ENCODE data around the gene IGSF23.
A peak's percentile ranks its signal among the peaks of the same experiment; 100 is the strongest.
"Not testable (repeated sequence)": the region's sequence is repeated elsewhere in the genome, so short reads cannot be mapped to it uniquely, and the experiment has no call there.

IGSF23 gene

GRCh38 chr19:44661205-44661604, 47.8 kb downstream of the IGSF23 start:
- in situ Hi-C loops (cut with MboI; ENCODE audit: low sequenced_read_pairs) = no loop called here
- Histone ChIP-seq H3K36me3 (replicated peaks) (peaks cover 80% of the 10 kb centered on the region), H3K9me3 (no peaks in the 10 kb centered on the region), H3K4me1 (no peaks in the 10 kb centered on the region), H3K4me3 (no peak overlapping the region), H3K27me3 (ENCODE audit: low read depth) (no peaks in the 10 kb centered on the region)
- DNase-seq (ENCODE audit: low spot score in 2 of 2) = no peak

- no peaks in the 10 kb centered on the region for H3K9me3 ChIP-seq
- H3K4me1 ChIP-seq = no peaks in the 10 kb centered on the region; the same call in 1 of the 2 replicates
- H3K4me3 ChIP-seq = no peak overlapping the region
- H3K27me3 ChIP-seq (ENCODE audit: low read depth) = no peaks in the 10 kb centered on the region
- H3K36me3 ChIP-seq (replicated peaks) = peaks cover 73% of the 10 kb centered on the region
- no peak for DNase-seq (ENCODE audit: low spot score in 2 of 2)
- in situ Hi-C loops (cut with MboI; ENCODE audit: low sequenced_read_pairs) = no loop called here
Measured at GRCh38 chr19:44661904-44662303, 48.5 kb downstream of the IGSF23 start.

- in situ Hi-C loops (cut with MboI; ENCODE audit: low sequenced_read_pairs) = no loop called here
- Histone ChIP-seq H3K27me3 (ENCODE audit: low read depth) (no peaks in the 10 kb centered on the region), H3K9me3 (no peaks in the 10 kb centered on the region), H3K4me3 (no peak overlapping the region), H3K36me3 (replicated peaks) (peaks cover 63% of the 10 kb centered on the region), H3K4me1 (no peaks in the 10 kb centered on the region; the same call in 1 of the 2 replicates)
- no peak for DNase-seq (ENCODE audit: low spot score in 2 of 2)
Measured at GRCh38 chr19:44662691-44663385, 49.5 kb downstream of the IGSF23 start.

- no peaks in the 10 kb centered on the region; the same call in 1 of the 2 replicates for H3K4me1 ChIP-seq
- H3K9me3 ChIP-seq = no peaks in the 10 kb centered on the region
- H3K4me3 ChIP-seq = no peak overlapping the region
- H3K27me3 ChIP-seq (ENCODE audit: low read depth) = no peaks in the 10 kb centered on the region
- peaks cover 52% of the 10 kb centered on the region for H3K36me3 ChIP-seq (replicated peaks)
- in situ Hi-C loops (cut with MboI; ENCODE audit: low sequenced_read_pairs) = no loop called here
- DNase-seq (ENCODE audit: low spot score in 2 of 2) = no peak
Measured at GRCh38 chr19:44663996-44664395, 50.6 kb downstream of the IGSF23 start.

GRCh38 chr19:44664976-44665375, 51.6 kb downstream of the IGSF23 start:
- no peaks in the 10 kb centered on the region for H3K27me3 ChIP-seq (ENCODE audit: low read depth)
- no peaks in the 10 kb centered on the region for H3K9me3 ChIP-seq
- in situ Hi-C loops (cut with MboI; ENCODE audit: low sequenced_read_pairs) = no loop called here
- DNase-seq (ENCODE audit: low spot score in 2 of 2) = no peak
- H3K36me3 ChIP-seq (replicated peaks) = peaks cover 42% of the 10 kb centered on the region
- no peak overlapping the region for H3K4me3 ChIP-seq
- no peaks in the 10 kb centered on the region; the same call in 1 of the 2 replicates for H3K4me1 ChIP-seq

- Histone ChIP-seq H3K36me3 (replicated peaks) (peaks cover 22% of the 10 kb centered on the region), H3K9me3 (no peaks in the 10 kb centered on the region), H3K4me1 (no peaks in the 10 kb centered on the region; the same call in 1 of the 2 replicates), H3K4me3 (no peak overlapping the region), H3K27me3 (ENCODE audit: low read depth) (no peaks in the 10 kb centered on the region)
- peak in 1 of 2 experiments; percentile 18 for DNase-seq (ENCODE audit: low spot score in 2 of 2)
- in situ Hi-C loops (cut with MboI; ENCODE audit: low sequenced_read_pairs) = no loop called here
Measured at GRCh38 chr19:44666852-44667556, 53.6 kb downstream of the IGSF23 start.

- H3K4me1 ChIP-seq = no peaks in the 10 kb centered on the region; the same call in 1 of the 2 replicates
- peaks cover 5% of the 10 kb centered on the region for H3K36me3 ChIP-seq (replicated peaks)
- no peak for DNase-seq (ENCODE audit: low spot score in 2 of 2)
- no peaks in the 10 kb centered on the region for H3K27me3 ChIP-seq (ENCODE audit: low read depth)
- no peaks in the 10 kb centered on the region for H3K9me3 ChIP-seq
- in situ Hi-C loops (cut with MboI; ENCODE audit: low sequenced_read_pairs) = no loop called here
- H3K4me3 ChIP-seq = no peak overlapping the region
Measured at GRCh38 chr19:44668985-44669764, 55.8 kb downstream of the IGSF23 start.

GRCh38 chr19:44670027-44670426, 56.7 kb downstream of the IGSF23 start:
- H3K4me3 ChIP-seq; DNase-seq (ENCODE audit: low spot score in 2 of 2); H3K4me1 ChIP-seq; H3K27me3 ChIP-seq (ENCODE audit: low read depth); H3K9me3 ChIP-seq; in situ Hi-C loops (cut with MboI; ENCODE audit: low sequenced_read_pairs); H3K36me3 ChIP-seq (replicated peaks): not testable (repeated sequence)

GRCh38 chr19:44671400-44671799, 58.0 kb downstream of the IGSF23 start, which contains the start of gene CEACAM19:
CEACAM19 (plus strand) TSS chr19:44671482; CDS start chr19:44671932, 450 bp downstream.
- no peak for DNase-seq (ENCODE audit: low spot score in 2 of 2)
- in situ Hi-C loops (cut with MboI; ENCODE audit: low sequenced_read_pairs) = no loop called here
- Histone ChIP-seq H3K27me3 (ENCODE audit: low read depth) (no peaks in the 10 kb centered on the region), H3K36me3 (replicated peaks) (no peaks in the 10 kb centered on the region), H3K4me3 (no peak within 1 kb of the TSS), H3K4me1 (no peaks in the 10 kb centered on the region; the same call in 1 of the 2 replicates), H3K9me3 (no peaks in the 10 kb centered on the region)

GRCh38 chr19:44672226-44672625, 58.9 kb downstream of the IGSF23 start:
- no peaks in the 10 kb centered on the region for H3K9me3 ChIP-seq
- H3K36me3 ChIP-seq (replicated peaks) = no peaks in the 10 kb centered on the region
- in situ Hi-C loops (cut with MboI; ENCODE audit: low sequenced_read_pairs) = no loop called here
- no peak for DNase-seq (ENCODE audit: low spot score in 2 of 2)
- peaks cover 6% of the 10 kb centered on the region for H3K4me1 ChIP-seq
- H3K4me3 ChIP-seq = no peak overlapping the region
- no peaks in the 10 kb centered on the region for H3K27me3 ChIP-seq (ENCODE audit: low read depth)

GRCh38 chr19:44673510-44673909, 60.1 kb downstream of the IGSF23 start:
- no peaks in the 10 kb centered on the region for H3K27me3 ChIP-seq (ENCODE audit: low read depth)
- in situ Hi-C loops (cut with MboI; ENCODE audit: low sequenced_read_pairs) = no loop called here
- H3K4me3 ChIP-seq = no peak overlapping the region
- no peaks in the 10 kb centered on the region for H3K36me3 ChIP-seq (replicated peaks)
- H3K4me1 ChIP-seq = peaks cover 10% of the 10 kb centered on the region
- H3K9me3 ChIP-seq = no peaks in the 10 kb centered on the region
- no peak for DNase-seq (ENCODE audit: low spot score in 2 of 2)

GRCh38 chr19:44675521-44675920, 62.2 kb downstream of the IGSF23 start:
- Histone ChIP-seq H3K4me1 (peaks cover 10% of the 10 kb centered on the region), H3K27me3 (ENCODE audit: low read depth) (no peaks in the 10 kb centered on the region), H3K4me3 (no peak overlapping the region), H3K36me3 (replicated peaks) (no peaks in the 10 kb centered on the region), H3K9me3 (no peaks in the 10 kb centered on the region)
- no peak for DNase-seq (ENCODE audit: low spot score in 2 of 2)
- in situ Hi-C loops (cut with MboI; ENCODE audit: low sequenced_read_pairs) = no loop called here

- in situ Hi-C loops (cut with MboI; ENCODE audit: low sequenced_read_pairs) = no loop called here
- DNase-seq (ENCODE audit: low spot score in 2 of 2) = peak; percentile 63 to 75
Measured at GRCh38 chr19:44677019-44677811, 63.9 kb downstream of the IGSF23 start.

More at GRCh38 chr19:44677019-44677811, 63.9 kb downstream of the IGSF23 start:
- Histone ChIP-seq H3K4me3 (no peak overlapping the region), H3K36me3 (replicated peaks) (no peaks in the 10 kb centered on the region), H3K4me1 (peaks cover 10% of the 10 kb centered on the region), H3K27me3 (ENCODE audit: low read depth) (no peaks in the 10 kb centered on the region), H3K9me3 (no peaks in the 10 kb centered on the region)
